Neural progenitor cell (in vitro differentiated cells): Measurements from ENCODE around the gene NXF1. TPM values are rescaled to one million over a fixed set of nuclear protein-coding genes. Genes with fewer than 3 reads are reported as not detected.

ENCODE experiments used
- DNase-seq: peaks from one replicate; pipeline ENCODE4 v3.0.0-alpha.2; 2016; ENCODE audit warnings: low spot score
- H2AFZ ChIP-seq: fragments of 200-600 bp; sonication (generic); replicated peaks from 2 replicates; pipeline ENCODE4 v1.6.1; 2016; ENCODE audit warnings: antibody characterized with exemption
- H3F3A ChIP-seq: fragments of 200-600 bp; sonication (generic); 2 replicates; pipeline ENCODE4 v1.6.1; 2016; ENCODE audit warnings: antibody characterized with exemption, low read depth
- H3K27ac ChIP-seq: fragments of 200-600 bp; sonication (generic); 2 replicates; pipeline ENCODE4 v1.5.1; 2016; ENCODE audit warnings: mild to moderate bottlenecking
- H3K27me3 ChIP-seq: fragments of 200-600 bp; sonication (generic); 2 replicates; pipeline ENCODE4 v1.6.1; 2016; ENCODE audit warnings: mild to moderate bottlenecking, moderate library complexity
- H3K36me3 ChIP-seq: fragments of 200-600 bp; sonication (generic); 2 replicates; pipeline ENCODE4 v1.5.1; 2016
- H3K4me1 ChIP-seq: fragments of 200-600 bp; sonication (generic); 2 replicates; pipeline ENCODE4 v1.6.1; 2016; ENCODE audit warnings: mixed run types
- H3K4me2 ChIP-seq: fragments of 200-600 bp; sonication (generic); 2 replicates; pipeline ENCODE4 v1.6.1; 2016
- H3K4me3 ChIP-seq: fragments of 200-600 bp; sonication (generic); 2 replicates; pipeline ENCODE4 v1.5.1; 2016
- H3K79me2 ChIP-seq: fragments of 200-600 bp; sonication (generic); 2 replicates; pipeline ENCODE4 v1.6.1; 2016; ENCODE audit warnings: low read depth
- H3K9ac ChIP-seq: fragments of 200-600 bp; sonication (generic); 2 replicates; pipeline ENCODE4 v1.6.1; 2016
- H3K9me3 ChIP-seq: fragments of 200-600 bp; sonication (generic); 2 replicates; pipeline ENCODE4 v1.5.1; 2016; ENCODE audit warnings: low read depth
- H4K20me1 ChIP-seq: fragments of 200-600 bp; sonication (generic); 2 replicates; pipeline ENCODE4 v1.6.1; 2016; ENCODE audit warnings: low read depth
- H3K27ac Mint-ChIP-seq: 3 replicates; pipeline ENCODE4 v1.8.0; 2021; ENCODE audit warnings: mixed read lengths
- H3K27me3 Mint-ChIP-seq: 2 replicates; pipeline ENCODE4 v1.8.0; 2022; ENCODE audit warnings: low read depth, mild to moderate bottlenecking, inconsistent platforms, moderate library complexity, mixed read lengths; ENCODE audit not compliant: insufficient read depth
- H3K36me3 Mint-ChIP-seq: 3 replicates; pipeline ENCODE4 v1.8.0; 2021; ENCODE audit warnings: mixed read lengths
- H3K4me1 Mint-ChIP-seq: 3 replicates; pipeline ENCODE4 v1.8.0; 2021; ENCODE audit warnings: mixed read lengths
- H3K4me3 Mint-ChIP-seq: 3 replicates; pipeline ENCODE4 v1.8.0; 2021; ENCODE audit warnings: mild to moderate bottlenecking, moderate library complexity, mixed read lengths
- H3K9me3 Mint-ChIP-seq: 3 replicates; pipeline ENCODE4 v1.8.0; 2020; ENCODE audit warnings: mixed read lengths
- EZH2 ChIP-seq: fragments of 200-600 bp; sonication (generic); IDR thresholded peaks from 2 replicates; pipeline ENCODE4 v1.6.1; 2017; ENCODE audit warnings: antibody characterized with exemption, mild to moderate bottlenecking, moderate library complexity
- EZH2phosphoT487 ChIP-seq: fragments of 200-600 bp; sonication (generic); IDR thresholded peaks from 2 replicates; pipeline ENCODE4 v1.6.1; 2017; ENCODE audit warnings: antibody characterized with exemption
- total RNA-seq: library from RNA; depleted of rRNA; stranded (reverse); fragments of >200 nt; gene quantifications from 2 replicates; pipeline ENCODE4 v1.2.3, GENCODE V29; 2015; ENCODE audit warnings: low replicate concordance
- TF ChIP-seq, protein P1 (sequence below): fragments of 200-600 bp; sonication (generic); IDR thresholded peaks from 2 replicates; pipeline ENCODE4 v1.5.1; 2017; ENCODE audit warnings: antibody characterized with exemption, mild to moderate bottlenecking

Gene NXF1
- total RNA-seq = 23.6 and 36.5 TPM in 2 replicates

GRCh38 chr11:62805076-62805892 lies at the start of gene NXF1:
Gene NXF1, minus strand, starts transcription at chr11:62805440. Its CDS starts 84 bp downstream, at chr11:62805356.
- Histone ChIP-seq H3K36me3 (no peaks in the 10 kb centered on the region), H3K27me3 (no peaks in the 10 kb centered on the region), H3K79me2 (peaks cover 20% of the 10 kb centered on the region), H3K4me3 (peak within 1 kb of the TSS; percentile 83), H2AFZ (peak within 1 kb of the TSS; percentile 67), H3K9me3 (no peaks in the 10 kb centered on the region), H4K20me1 (peaks cover 15% of the 10 kb centered on the region), H3K4me1 (peaks cover 10% of the 10 kb centered on the region), H3K27ac (no peak within 1 kb of the TSS), H3F3A (peaks cover 16% of the 10 kb centered on the region), H3K4me2 (peak within 1 kb of the TSS; percentile 89), H3K9ac (peak within 1 kb of the TSS; percentile 76)
- H3K9me3 Mint-ChIP-seq = no peaks in the 10 kb centered on the region
- peaks cover 24% of the 10 kb centered on the region for H3K36me3 Mint-ChIP-seq
- peaks cover 8% of the 10 kb centered on the region for H3K27me3 Mint-ChIP-seq
- peak; percentile 98 for DNase-seq
- TF ChIP-seq, protein P1, sequence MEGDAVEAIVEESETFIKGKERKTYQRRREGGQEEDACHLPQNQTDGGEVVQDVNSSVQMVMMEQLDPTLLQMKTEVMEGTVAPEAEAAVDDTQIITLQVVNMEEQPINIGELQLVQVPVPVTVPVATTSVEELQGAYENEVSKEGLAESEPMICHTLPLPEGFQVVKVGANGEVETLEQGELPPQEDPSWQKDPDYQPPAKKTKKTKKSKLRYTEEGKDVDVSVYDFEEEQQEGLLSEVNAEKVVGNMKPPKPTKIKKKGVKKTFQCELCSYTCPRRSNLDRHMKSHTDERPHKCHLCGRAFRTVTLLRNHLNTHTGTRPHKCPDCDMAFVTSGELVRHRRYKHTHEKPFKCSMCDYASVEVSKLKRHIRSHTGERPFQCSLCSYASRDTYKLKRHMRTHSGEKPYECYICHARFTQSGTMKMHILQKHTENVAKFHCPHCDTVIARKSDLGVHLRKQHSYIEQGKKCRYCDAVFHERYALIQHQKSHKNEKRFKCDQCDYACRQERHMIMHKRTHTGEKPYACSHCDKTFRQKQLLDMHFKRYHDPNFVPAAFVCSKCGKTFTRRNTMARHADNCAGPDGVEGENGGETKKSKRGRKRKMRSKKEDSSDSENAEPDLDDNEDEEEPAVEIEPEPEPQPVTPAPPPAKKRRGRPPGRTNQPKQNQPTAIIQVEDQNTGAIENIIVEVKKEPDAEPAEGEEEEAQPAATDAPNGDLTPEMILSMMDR = peak; percentile 23
- no peak for TF ChIP-seq EZH2phosphoT487
- H3K4me1 Mint-ChIP-seq = peaks cover 26% of the 10 kb centered on the region
- H3K4me3 Mint-ChIP-seq = peak within 1 kb of the TSS; percentile 100
- H3K27ac Mint-ChIP-seq = peak within 1 kb of the TSS; percentile 99

DNA sequence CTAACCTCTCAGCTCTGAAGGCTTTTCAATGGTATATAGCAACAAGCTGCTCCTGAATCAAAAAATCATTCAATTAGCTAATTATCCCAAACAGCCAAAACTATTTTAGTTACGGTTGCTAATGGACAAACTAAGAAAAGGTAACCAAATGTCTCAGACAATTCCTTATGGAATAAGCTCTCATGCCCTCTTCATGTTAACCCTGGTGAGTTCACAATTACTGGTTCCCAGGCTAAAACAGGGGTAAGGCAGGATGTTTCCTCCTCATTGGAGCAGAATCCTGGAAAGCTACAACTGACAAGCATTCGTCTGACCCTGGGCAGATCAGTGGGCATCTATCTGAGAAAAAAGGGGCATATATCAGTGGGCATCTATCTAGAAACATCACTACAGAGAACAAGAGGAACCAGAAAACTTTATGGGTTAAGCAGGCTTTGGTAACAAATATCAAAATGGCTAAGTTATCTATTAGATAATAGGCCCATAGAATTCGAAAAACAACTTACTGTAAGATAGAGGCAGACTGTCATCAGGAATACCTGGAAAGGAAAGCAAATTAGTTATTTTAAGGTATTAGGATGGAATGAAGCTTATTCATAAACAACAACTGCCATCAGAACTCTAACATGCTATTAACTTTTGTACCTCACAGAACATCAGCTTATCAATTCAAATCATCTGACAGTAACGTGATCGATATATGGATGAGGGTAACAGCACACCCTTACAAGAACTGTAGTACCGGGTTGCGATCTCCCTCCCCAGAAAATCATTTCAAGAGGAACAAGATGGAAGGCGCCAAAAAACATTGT lies 49.0 kb upstream of the NXF1 start:
- peaks cover 50% of the 10 kb centered on the region for H3K4me1 Mint-ChIP-seq
- H3K27ac ChIP-seq = peak overlapping the region; percentile 70
- H3K9me3 Mint-ChIP-seq = no peaks in the 10 kb centered on the region
- H3K4me3 ChIP-seq = peak overlapping the region; percentile 87
- peaks cover 72% of the 10 kb centered on the region for H3F3A ChIP-seq
- H3K9me3 ChIP-seq = no peaks in the 10 kb centered on the region
- peaks cover 74% of the 10 kb centered on the region for H3K79me2 ChIP-seq
- DNase-seq = no peak
- H3K36me3 ChIP-seq = peaks cover 33% of the 10 kb centered on the region
- TF ChIP-seq, protein P1 = no peak
- TF ChIP-seq EZH2 (no peak), EZH2phosphoT487 (no peak)
- peak overlapping the region; percentile 95 for H3K9ac ChIP-seq
- H3K27me3 Mint-ChIP-seq = peaks cover 9% of the 10 kb centered on the region
- H4K20me1 ChIP-seq = peaks cover 54% of the 10 kb centered on the region
- H3K4me2 ChIP-seq = peak overlapping the region; percentile 89
- H3K27ac Mint-ChIP-seq = no peak overlapping the region
- no peak overlapping the region for H2AFZ ChIP-seq
- H3K4me1 ChIP-seq = peaks cover 26% of the 10 kb centered on the region
- no peaks in the 10 kb centered on the region for H3K27me3 ChIP-seq
- H3K4me3 Mint-ChIP-seq = peak overlapping the region; percentile 99
- peaks cover 37% of the 10 kb centered on the region for H3K36me3 Mint-ChIP-seq

- H4K20me1 ChIP-seq = peaks cover 53% of the 10 kb centered on the region
- H3F3A ChIP-seq = peaks cover 72% of the 10 kb centered on the region
- H3K79me2 ChIP-seq = peaks cover 66% of the 10 kb centered on the region
- H3K36me3 Mint-ChIP-seq = peaks cover 37% of the 10 kb centered on the region
- no peak for TF ChIP-seq EZH2phosphoT487
- TF ChIP-seq, protein P1 = no peak
- TF ChIP-seq EZH2 = no peak
- peak overlapping the region; percentile 70 for H3K27ac ChIP-seq
- H3K4me3 ChIP-seq = peak overlapping the region; percentile 87
- H3K9ac ChIP-seq = peak overlapping the region; percentile 95
- H3K9me3 Mint-ChIP-seq = no peaks in the 10 kb centered on the region
- peaks cover 26% of the 10 kb centered on the region for H3K4me1 ChIP-seq
- peak overlapping the region; percentile 99 for H3K4me3 Mint-ChIP-seq
- no peak overlapping the region for H2AFZ ChIP-seq
- no peak for DNase-seq
- no peaks in the 10 kb centered on the region for H3K27me3 ChIP-seq
- peaks cover 33% of the 10 kb centered on the region for H3K36me3 ChIP-seq
- peaks cover 7% of the 10 kb centered on the region for H3K27me3 Mint-ChIP-seq
- no peak overlapping the region for H3K27ac Mint-ChIP-seq
- H3K4me1 Mint-ChIP-seq = peaks cover 46% of the 10 kb centered on the region
- no peaks in the 10 kb centered on the region for H3K9me3 ChIP-seq
- peak overlapping the region; percentile 89 for H3K4me2 ChIP-seq
These were observed 48.2 kb upstream of the NXF1 start for GRCh38 chr11:62853279-62853965.
